OCI-LY3 (cell line): ENCODE measurements around the gene DOCK9.

ENCODE experiments used
- H2AFZ ChIP-seq: fragments of 200-600, 300-600 bp; shearing (Covaris generic); 2 replicates; pipeline ENCODE4 v1.6.0; 2014; ENCODE audit warnings: antibody characterized with exemption, low read depth, low read length
- H3K27ac ChIP-seq: fragments of 200-600, 300-600 bp; sonication (generic); 2 replicates; pipeline ENCODE4 v1.5.1; 2014; ENCODE audit warnings: mild to moderate bottlenecking, low read length, moderate library complexity, mixed read lengths
- H3K27me3 ChIP-seq: fragments of 200-600, 300-600 bp; sonication (generic); 2 replicates; pipeline ENCODE4 v1.6.1; 2014; ENCODE audit warnings: low read depth, low read length, mixed read lengths
- H3K36me3 ChIP-seq: fragments of 200-600, 300-600 bp; sonication (generic); replicated peaks from 2 replicates; pipeline ENCODE3; 2014; ENCODE audit warnings: low read depth, low read length, mixed read lengths
- H3K4me1 ChIP-seq: fragments of 300-600, 200-600 bp; sonication (generic); 2 replicates; pipeline ENCODE4 v1.6.1; 2014; ENCODE audit warnings: low read length, mixed read lengths
- H3K4me2 ChIP-seq: fragments of 200-600, 300-600 bp; sonication (generic); 2 replicates; pipeline ENCODE4 v1.6.1; 2014; ENCODE audit warnings: low read length, mixed read lengths
- H3K4me3 ChIP-seq: fragments of 300-600, 200-600 bp; sonication (generic); 2 replicates; pipeline ENCODE4 v1.5.1; 2014; ENCODE audit warnings: antibody characterized with exemption, mild to moderate bottlenecking, low read length, moderate library complexity
- H3K79me2 ChIP-seq: fragments of 300-600, 200-600 bp; shearing (Covaris generic); 2 replicates; pipeline ENCODE4 v1.6.1; 2014; ENCODE audit warnings: mild to moderate bottlenecking, low read length, mixed read lengths
- H3K9ac ChIP-seq: fragments of 300-600, 200-600 bp; shearing (Covaris generic); 2 replicates; pipeline ENCODE4 v1.6.0; 2014; ENCODE audit warnings: mild to moderate bottlenecking, low read length, moderate library complexity
- H3K9me3 ChIP-seq: fragments of 200-600, 300-600 bp; shearing (Covaris generic); 2 replicates; pipeline ENCODE4 v1.6.1; 2014; ENCODE audit warnings: low read length, mixed read lengths; ENCODE audit not compliant: insufficient read depth
- H4K20me1 ChIP-seq: fragments of 200-600, 300-600 bp; sonication (generic); 2 replicates; pipeline ENCODE4 v1.6.1; 2016; ENCODE audit warnings: low read length, mixed read lengths; ENCODE audit not compliant: insufficient read depth
- EZH2phosphoT487 ChIP-seq: fragments of 200-600 bp; shearing (Covaris generic); IDR thresholded peaks from 2 replicates; pipeline ENCODE4 v1.6.1; 2018; ENCODE audit warnings: antibody characterized with exemption, mixed run types, low read depth
- TF ChIP-seq, protein P1 (sequence below): fragments of 200-600, 300-600 bp; sonication (generic); IDR thresholded peaks from 2 replicates; pipeline ENCODE4 v1.5.1; 2014; ENCODE audit warnings: antibody characterized with exemption, low read length, low read depth

DOCK9 gene

DNA sequence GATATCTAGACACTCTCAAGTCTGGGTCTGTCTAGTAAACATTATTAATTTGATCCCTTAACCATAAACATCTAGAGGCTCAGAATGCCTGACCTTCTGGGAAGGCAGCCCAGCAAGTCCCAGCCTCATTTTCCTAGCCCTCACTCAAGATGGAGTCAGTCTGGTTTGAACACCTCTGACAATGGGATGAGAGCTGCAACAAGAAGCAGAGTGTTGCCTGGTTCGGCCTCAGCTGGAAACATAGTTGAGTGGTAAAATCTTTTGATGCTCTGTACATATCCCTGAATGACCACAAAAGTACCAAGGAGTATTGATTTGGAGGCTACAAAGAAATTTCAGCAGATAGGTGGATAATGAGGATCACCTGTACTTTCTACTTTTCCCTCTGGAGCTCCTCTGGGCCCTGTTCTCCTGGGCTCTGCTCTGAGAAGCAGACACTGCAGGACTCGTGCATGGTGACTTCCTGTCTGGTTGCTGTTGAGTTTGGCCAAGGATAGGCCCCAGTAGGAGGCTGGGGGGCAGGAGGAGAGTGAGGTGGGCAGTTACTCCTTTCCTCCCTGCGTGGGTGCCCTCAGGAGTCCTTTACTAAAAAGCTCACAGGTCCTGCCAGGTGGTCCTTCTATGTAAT, 157.0 kb downstream of the DOCK9 start:
- H3K9ac ChIP-seq = no peak overlapping the region

DNA sequence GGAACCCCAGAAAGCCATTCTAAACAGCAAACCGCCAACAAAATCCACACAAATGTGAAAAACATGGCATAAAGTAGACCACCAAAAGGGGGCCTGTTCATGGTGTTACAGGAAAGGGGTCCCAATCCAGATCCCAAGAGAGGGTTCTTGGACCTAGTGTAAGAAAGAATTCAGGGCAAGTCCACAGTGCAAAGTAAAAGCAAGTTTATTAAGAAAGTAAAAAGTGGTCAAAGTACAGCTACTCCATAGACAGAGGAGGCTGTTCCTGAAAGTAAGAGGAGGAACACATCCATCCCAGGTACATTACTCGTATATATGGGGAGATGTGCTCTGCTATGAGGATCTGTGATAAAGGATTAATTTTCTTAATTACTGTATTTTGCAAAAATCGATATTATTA, 157.6 kb downstream of the DOCK9 start:
- no peaks in the 10 kb centered on the region for H3K9me3 ChIP-seq
- H3K4me3 ChIP-seq = no peak overlapping the region
- H3K27me3 ChIP-seq = no peaks in the 10 kb centered on the region
- H3K4me1 ChIP-seq = peaks cover 7% of the 10 kb centered on the region
- no peaks in the 10 kb centered on the region for H3K36me3 ChIP-seq
- H3K4me2 ChIP-seq = no peak overlapping the region
- TF ChIP-seq, protein P1, sequence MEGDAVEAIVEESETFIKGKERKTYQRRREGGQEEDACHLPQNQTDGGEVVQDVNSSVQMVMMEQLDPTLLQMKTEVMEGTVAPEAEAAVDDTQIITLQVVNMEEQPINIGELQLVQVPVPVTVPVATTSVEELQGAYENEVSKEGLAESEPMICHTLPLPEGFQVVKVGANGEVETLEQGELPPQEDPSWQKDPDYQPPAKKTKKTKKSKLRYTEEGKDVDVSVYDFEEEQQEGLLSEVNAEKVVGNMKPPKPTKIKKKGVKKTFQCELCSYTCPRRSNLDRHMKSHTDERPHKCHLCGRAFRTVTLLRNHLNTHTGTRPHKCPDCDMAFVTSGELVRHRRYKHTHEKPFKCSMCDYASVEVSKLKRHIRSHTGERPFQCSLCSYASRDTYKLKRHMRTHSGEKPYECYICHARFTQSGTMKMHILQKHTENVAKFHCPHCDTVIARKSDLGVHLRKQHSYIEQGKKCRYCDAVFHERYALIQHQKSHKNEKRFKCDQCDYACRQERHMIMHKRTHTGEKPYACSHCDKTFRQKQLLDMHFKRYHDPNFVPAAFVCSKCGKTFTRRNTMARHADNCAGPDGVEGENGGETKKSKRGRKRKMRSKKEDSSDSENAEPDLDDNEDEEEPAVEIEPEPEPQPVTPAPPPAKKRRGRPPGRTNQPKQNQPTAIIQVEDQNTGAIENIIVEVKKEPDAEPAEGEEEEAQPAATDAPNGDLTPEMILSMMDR = no peak
- TF ChIP-seq EZH2phosphoT487 = no peak
- no peak overlapping the region for H3K9ac ChIP-seq
- no peaks in the 10 kb centered on the region for H4K20me1 ChIP-seq
- H3K27ac ChIP-seq = no peak overlapping the region
- H3K79me2 ChIP-seq = no peaks in the 10 kb centered on the region
- H2AFZ ChIP-seq = no peak overlapping the region

More for the DNA sequence above, 157.0 kb downstream of the DOCK9 start:
- no peaks in the 10 kb centered on the region for H3K27me3 ChIP-seq
- H3K4me3 ChIP-seq = no peak overlapping the region
- H3K9me3 ChIP-seq = no peaks in the 10 kb centered on the region
- no peak overlapping the region for H3K27ac ChIP-seq
- no peak for TF ChIP-seq EZH2phosphoT487
- TF ChIP-seq, protein P1 = no peak
- H3K4me2 ChIP-seq = no peak overlapping the region
- H3K79me2 ChIP-seq = no peaks in the 10 kb centered on the region
- H3K4me1 ChIP-seq = peaks cover 13% of the 10 kb centered on the region
- H3K36me3 ChIP-seq = no peaks in the 10 kb centered on the region
- no peaks in the 10 kb centered on the region for H4K20me1 ChIP-seq
- H2AFZ ChIP-seq = no peak overlapping the region

DNA sequence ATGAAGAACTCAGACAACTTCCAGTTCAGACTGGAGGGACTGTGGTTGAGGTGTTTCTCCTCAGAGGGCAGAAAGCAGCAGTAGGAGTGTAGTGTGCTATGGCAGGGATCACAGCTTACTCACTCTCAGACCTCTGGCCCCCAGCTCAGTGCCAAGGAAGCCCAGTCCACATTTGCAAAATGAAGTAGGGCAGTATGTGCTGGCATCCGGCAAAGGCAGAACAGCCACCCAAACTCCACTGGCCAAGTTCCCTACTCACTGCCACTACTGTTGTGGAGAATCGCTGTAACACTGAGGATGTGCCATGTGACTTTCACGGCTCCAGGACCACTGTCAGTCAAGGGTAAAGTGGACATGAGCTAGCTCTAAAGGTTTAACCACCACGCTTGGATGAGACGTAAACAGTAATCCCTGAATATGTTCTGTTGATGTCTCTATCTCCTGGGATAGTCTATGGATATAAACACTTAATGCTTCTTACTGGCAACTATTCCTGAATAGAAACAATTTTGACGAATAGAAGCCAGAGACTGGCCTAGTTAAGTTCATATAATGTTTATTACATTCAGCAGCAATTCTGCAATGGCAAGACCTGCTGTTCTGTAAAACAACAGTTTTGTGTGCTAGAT, 158.4 kb downstream of the DOCK9 start:
- no peak overlapping the region for H3K9ac ChIP-seq
- no peak overlapping the region for H2AFZ ChIP-seq
- H3K4me3 ChIP-seq = no peak overlapping the region

DNA sequence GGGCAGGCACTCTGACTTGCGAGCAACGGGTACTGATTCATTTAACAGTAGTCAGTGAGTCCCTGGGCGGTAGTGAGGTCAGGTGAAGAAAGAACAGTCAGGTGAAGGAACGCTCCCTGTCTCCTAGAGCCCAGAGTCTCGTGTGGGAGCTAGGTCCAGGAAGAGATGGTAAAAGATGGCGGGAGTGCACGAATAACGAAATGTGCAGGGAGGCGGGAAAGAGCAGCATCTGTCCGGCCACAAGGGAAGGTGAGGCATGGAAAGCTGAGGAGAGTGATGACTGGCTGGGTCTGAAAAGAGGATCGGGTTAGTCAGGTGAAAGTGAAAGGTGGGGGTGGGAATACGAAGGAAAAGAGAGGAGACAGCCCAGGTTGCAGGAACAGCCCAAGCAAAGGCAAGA, 161.5 kb downstream of the DOCK9 start:
- no peaks in the 10 kb centered on the region for H3K27me3 ChIP-seq
- H4K20me1 ChIP-seq = no peaks in the 10 kb centered on the region
- H3K9ac ChIP-seq = no peak overlapping the region
- no peak for TF ChIP-seq EZH2phosphoT487
- TF ChIP-seq, protein P1 = no peak
- no peak overlapping the region for H2AFZ ChIP-seq
- H3K36me3 ChIP-seq = no peaks in the 10 kb centered on the region
- no peaks in the 10 kb centered on the region for H3K4me1 ChIP-seq
- H3K4me3 ChIP-seq = no peak overlapping the region
- H3K4me2 ChIP-seq = no peak overlapping the region
- no peaks in the 10 kb centered on the region for H3K79me2 ChIP-seq
- no peak overlapping the region for H3K27ac ChIP-seq
- no peaks in the 10 kb centered on the region for H3K9me3 ChIP-seq

More for the DNA sequence above, 158.4 kb downstream of the DOCK9 start:
- Histone ChIP-seq H3K4me2 (no peak overlapping the region), H3K27ac (no peak overlapping the region), H3K79me2 (no peaks in the 10 kb centered on the region), H3K9me3 (no peaks in the 10 kb centered on the region), H3K36me3 (no peaks in the 10 kb centered on the region), H4K20me1 (no peaks in the 10 kb centered on the region), H3K4me1 (no peaks in the 10 kb centered on the region), H3K27me3 (no peaks in the 10 kb centered on the region)
- no peak for TF ChIP-seq EZH2phosphoT487
- TF ChIP-seq, protein P1 = no peak
